HepG2 (cell line): ENCODE results near the gene CHST13. TPM values are rescaled to one million over a fixed set of nuclear protein-coding genes. Genes with fewer than 3 reads are reported as not detected.
A peak's percentile ranks its signal among the peaks of the same experiment; 100 is the strongest.

ENCODE experiments used
- ASH2L ChIP-seq: fragments of 300-600, 200-600 bp; sonication (generic); IDR thresholded peaks from 2 replicates; pipeline ENCODE4 v1.7.0; 2017; ENCODE audit warnings: low read depth, mild to moderate bottlenecking, moderate library complexity, mixed read lengths, low read length; ENCODE audit not compliant: insufficient read length
- CTCF ChIP-seq: sonication (generic); formaldehyde crosslinking; IDR thresholded peaks from 2 replicates; pipeline ENCODE4 v1.5.0; 2020; ENCODE audit warnings: mild to moderate bottlenecking, missing genetic modification reagents, moderate library complexity
- HBP1 ChIP-seq: IDR thresholded peaks from 2 replicates; pipeline ENCODE4 v1.6.1; 2016; ENCODE audit warnings: low read depth, control low read depth
- KLF9 ChIP-seq: IDR thresholded peaks from 2 replicates; pipeline ENCODE4 v1.6.1; 2016; ENCODE audit warnings: low read depth
- LCORL ChIP-seq, 2 experiments: fragments of 450-650 bp in 1 of 2; sonication (generic) in 1 of 2; formaldehyde crosslinking in 1 of 2; IDR thresholded peaks; 2 replicates each; pipeline versions ENCODE4 v1.5.0 to v1.6.1; 2017 to 2020; ENCODE audit warnings: antibody characterized with exemption in 1 of 2, missing genetic modification reagents in 1 of 2
- MIER3 ChIP-seq: IDR thresholded peaks from 2 replicates; pipeline ENCODE4 v1.6.1; 2016; ENCODE audit warnings: missing compliant biosample characterization, borderline replicate concordance
- SMAD3 ChIP-seq: sonication (generic); formaldehyde crosslinking; IDR thresholded peaks from 2 replicates; pipeline ENCODE4 v1.4.0; 2020; ENCODE audit warnings: missing genetic modification reagents
- SPEN ChIP-seq: sonication (generic); formaldehyde crosslinking; IDR thresholded peaks from 2 replicates; pipeline ENCODE4 v1.5.1; 2020; ENCODE audit warnings: low read depth, mild to moderate bottlenecking, missing genetic modification reagents
- THRA ChIP-seq: sonication (generic); formaldehyde crosslinking; IDR thresholded peaks from 2 replicates; pipeline ENCODE4 v1.4.0; 2020; ENCODE audit warnings: missing genetic modification reagents, borderline replicate concordance
- ZFX ChIP-seq: sonication (generic); formaldehyde crosslinking; IDR thresholded peaks from 2 replicates; pipeline ENCODE4 v1.4.0; 2020; ENCODE audit warnings: mild to moderate bottlenecking, low read depth, missing genetic modification reagents, moderate library complexity
- ZMYM3 ChIP-seq: sonication (generic); formaldehyde crosslinking; IDR thresholded peaks from 2 replicates; pipeline ENCODE4 v1.5.1; 2020; ENCODE audit warnings: mild to moderate bottlenecking, missing genetic modification reagents
- ZNF12 ChIP-seq: sonication (generic); formaldehyde crosslinking; IDR thresholded peaks from 2 replicates; pipeline ENCODE4 v1.5.0; 2020; ENCODE audit warnings: missing genetic modification reagents
- ZNF263 ChIP-seq: sonication (generic); formaldehyde crosslinking; IDR thresholded peaks from 2 replicates; pipeline ENCODE4 v1.4.0; 2020; ENCODE audit warnings: missing genetic modification reagents
- ZNF382 ChIP-seq: sonication (generic); formaldehyde crosslinking; IDR thresholded peaks from 2 replicates; pipeline ENCODE4 v1.5.0; 2020; ENCODE audit warnings: missing genetic modification reagents, mild to moderate bottlenecking, borderline replicate concordance
- ZNF629 ChIP-seq: sonication (generic); formaldehyde crosslinking; conservative IDR thresholded peaks from 2 replicates; pipeline ENCODE4 v1.5.0; 2020; ENCODE audit warnings: missing genetic modification reagents
- ZNF792 ChIP-seq: IDR thresholded peaks from 2 replicates; pipeline ENCODE4 v1.6.1; 2016
- polyA plus RNA-seq, 8 experiments: library from polyadenylated mRNA; depleted of rRNA in 3 of 8; stranded (reverse) in 7 of 8; unstranded in 1 of 8; fragments of >200 nt; fragmentation: Illumina TruSeq in 4 of 8; extraction: Trizol in 4 of 8; gene quantifications; 2 replicates each; pipeline versions ENCODE4 v1.2.1 to v1.2.3, GENCODE V29; 2011 to 2016; ENCODE audit warnings: low read depth in 4 of 8, missing spikeins in 1 of 8, mixed read lengths in 1 of 8; ENCODE audit not compliant: insufficient read depth in 1 of 8
- total RNA-seq, 5 experiments: library from RNA; depleted of rRNA; stranded (reverse); fragments of >200 nt; fragmentation: Illumina TruSeq; extraction: Trizol; gene quantifications; 2 replicates each; pipeline ENCODE4 v1.2.3, GENCODE V29; 2016; ENCODE audit warnings: low read depth in 1 of 5
- TF ChIP-seq, protein P1 (sequence below): sonication (generic); formaldehyde crosslinking; IDR thresholded peaks from 2 replicates; pipeline ENCODE4 v1.5.1; 2020; ENCODE audit warnings: mild to moderate bottlenecking, missing genetic modification reagents, moderate library complexity

CHST13 gene
- total and polyA plus RNA-seq, 2 of the 13 experiments (the other 11 are each of a cell fraction or from before 2014, with no cell fraction given), result 32.0 to 43.1 TPM

- TF ChIP-seq, protein P1, sequence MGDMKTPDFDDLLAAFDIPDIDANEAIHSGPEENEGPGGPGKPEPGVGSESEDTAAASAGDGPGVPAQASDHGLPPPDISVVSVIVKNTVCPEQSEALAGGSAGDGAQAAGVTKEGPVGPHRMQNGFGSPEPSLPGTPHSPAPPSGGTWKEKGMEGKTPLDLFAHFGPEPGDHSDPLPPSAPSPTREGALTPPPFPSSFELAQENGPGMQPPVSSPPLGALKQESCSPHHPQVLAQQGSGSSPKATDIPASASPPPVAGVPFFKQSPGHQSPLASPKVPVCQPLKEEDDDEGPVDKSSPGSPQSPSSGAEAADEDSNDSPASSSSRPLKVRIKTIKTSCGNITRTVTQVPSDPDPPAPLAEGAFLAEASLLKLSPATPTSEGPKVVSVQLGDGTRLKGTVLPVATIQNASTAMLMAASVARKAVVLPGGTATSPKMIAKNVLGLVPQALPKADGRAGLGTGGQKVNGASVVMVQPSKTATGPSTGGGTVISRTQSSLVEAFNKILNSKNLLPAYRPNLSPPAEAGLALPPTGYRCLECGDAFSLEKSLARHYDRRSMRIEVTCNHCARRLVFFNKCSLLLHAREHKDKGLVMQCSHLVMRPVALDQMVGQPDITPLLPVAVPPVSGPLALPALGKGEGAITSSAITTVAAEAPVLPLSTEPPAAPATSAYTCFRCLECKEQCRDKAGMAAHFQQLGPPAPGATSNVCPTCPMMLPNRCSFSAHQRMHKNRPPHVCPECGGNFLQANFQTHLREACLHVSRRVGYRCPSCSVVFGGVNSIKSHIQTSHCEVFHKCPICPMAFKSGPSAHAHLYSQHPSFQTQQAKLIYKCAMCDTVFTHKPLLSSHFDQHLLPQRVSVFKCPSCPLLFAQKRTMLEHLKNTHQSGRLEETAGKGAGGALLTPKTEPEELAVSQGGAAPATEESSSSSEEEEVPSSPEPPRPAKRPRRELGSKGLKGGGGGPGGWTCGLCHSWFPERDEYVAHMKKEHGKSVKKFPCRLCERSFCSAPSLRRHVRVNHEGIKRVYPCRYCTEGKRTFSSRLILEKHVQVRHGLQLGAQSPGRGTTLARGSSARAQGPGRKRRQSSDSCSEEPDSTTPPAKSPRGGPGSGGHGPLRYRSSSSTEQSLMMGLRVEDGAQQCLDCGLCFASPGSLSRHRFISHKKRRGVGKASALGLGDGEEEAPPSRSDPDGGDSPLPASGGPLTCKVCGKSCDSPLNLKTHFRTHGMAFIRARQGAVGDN (CRISPR knock-in tag), result peak; percentile 46
- TF ChIP-seq SPEN, result no peak
- TF ChIP-seq ZNF792 (CRISPR knock-in tag), result no peak
- TF ChIP-seq THRA, result peak; percentile 43; the same call in 1 of the 2 replicates
- no peak for TF ChIP-seq ASH2L
- TF ChIP-seq ZNF12 (CRISPR knock-in tag), result no peak
- TF ChIP-seq ZNF382 (CRISPR knock-in tag), result no peak
- no peak for TF ChIP-seq SMAD3 (CRISPR knock-in tag)
- TF ChIP-seq MIER3 (CRISPR knock-in tag), result no peak
- no peak for TF ChIP-seq CTCF (CRISPR knock-in tag)
- no peak for TF ChIP-seq KLF9 (CRISPR knock-in tag)
- TF ChIP-seq ZNF263 (CRISPR knock-in tag), result peak; percentile 71
- TF ChIP-seq HBP1, result no peak
- TF ChIP-seq LCORL (IDR thresholded peaks at IDR 0.05), result no peak
- peak; percentile 35; the same call in 1 of the 2 replicates for TF ChIP-seq LCORL (CRISPR knock-in tag; IDR thresholded peaks at IDR 0.05)
- peak; percentile 35; the same call in 1 of the 2 replicates for TF ChIP-seq ZFX (CRISPR knock-in tag)
- 0 out of 2 replicates have a peak, but pooled peaks have one; percentile 43 for TF ChIP-seq ZNF629 (CRISPR knock-in tag)
- 0 out of 2 replicates have a peak, but pooled peaks have one; percentile 38 for TF ChIP-seq ZMYM3
- TF ChIP-seq, all 625 proteins: peak for 11
Measured at GRCh38 chr3:126484662-126485061, 39.3 kb upstream of the CHST13 start (continued).
